GM12891 (cell line): Measurements from ENCODE around the gene TMEM204.

Experiments used
- PAX5 ChIP-seq: IDR thresholded peaks from 2 replicates; pipeline ENCODE4 v1.6.1; 2011; ENCODE audit warnings: low read length, moderate library complexity, mild to moderate bottlenecking; ENCODE audit not compliant: insufficient read depth, severe bottlenecking
- POLR2A ChIP-seq: IDR thresholded peaks from 2 replicates; pipeline ENCODE4 v1.6.1; 2011; ENCODE audit warnings: low read depth, low read length, control low read depth
- POLR2AphosphoS5 ChIP-seq: IDR thresholded peaks from 2 replicates; pipeline ENCODE4 v1.6.1; 2011; ENCODE audit warnings: low read depth, low read length, control low read depth
- SPI1 ChIP-seq: IDR thresholded peaks from 2 replicates; pipeline ENCODE4 v1.6.1; 2011; ENCODE audit warnings: low read depth, low read length, control low read depth
- TAF1 ChIP-seq: IDR thresholded peaks from 2 replicates; pipeline ENCODE4 v1.6.1; 2011; ENCODE audit warnings: low read depth, low read length, control low read depth

GRCh38 chr16:1510272-1510671 lies 23.2 kb upstream of the TMEM204 start:
- TF ChIP-seq POLR2A (no peak), TAF1 (no peak), POLR2AphosphoS5 (no peak), PAX5 (no peak), SPI1 (no peak)
